Thyroid gland (tissue), 4 donors: ENCODE measurements around the gene PDCD7. TPM values are rescaled to one million over a fixed set of nuclear protein-coding genes. Genes with fewer than 3 reads are reported as not detected.
"Not testable (repeated sequence)": the region's sequence is repeated elsewhere in the genome, so short reads cannot be mapped to it uniquely, and the experiment has no call there.

Experiments
- DNase-seq, 2 donors: peaks; one replicate each; pipeline ENCODE4 v3.0.0-alpha.2; 2019
- H3K27ac ChIP-seq, 3 donors: fragments of 200-600 bp; sonication (generic); 1 replicate in 2 of 3; 2 replicates in 1 of 3; pipeline ENCODE4 v1.5.1; 2016 to 2019; ENCODE audit warnings: mild to moderate bottlenecking in 1 of 3, moderate library complexity in 1 of 3
- H3K27me3 ChIP-seq: fragments of 200-600 bp; sonication (generic); one replicate; pipeline ENCODE4 v1.5.1; 2019
- H3K36me3 ChIP-seq, 2 donors: fragments of 200-600 bp; sonication (generic); one replicate each; pipeline ENCODE4 v1.5.1; 2016 to 2019
- H3K4me1 ChIP-seq, 2 donors: fragments of 200-600 bp; sonication (generic); one replicate each; pipeline ENCODE4 v1.5.1; 2017 to 2019
- H3K4me3 ChIP-seq, 3 donors: fragments of 200-600 bp; sonication (generic); replicated peaks in 1 of 3; 1 replicate in 2 of 3; 2 replicates in 1 of 3; pipeline ENCODE4 v1.5.1; 2016; ENCODE audit warnings: mild to moderate bottlenecking in 1 of 3
- H3K9me3 ChIP-seq: fragments of 200-600 bp; sonication (generic); one replicate; pipeline ENCODE4 v1.5.1; 2017
- CTCF ChIP-seq, 6 experiments: fragments of 200-600 bp in 3 of 6; fragments of 450-650 bp in 3 of 6; sonication (generic) in 3 of 6; IDR thresholded peaks; one replicate each; pipeline ENCODE4 v1.5.1; 2016 to 2019; ENCODE audit warnings: antibody characterized with exemption in 6 of 6, mild to moderate bottlenecking in 2 of 6, inconsistent platforms in 1 of 6, moderate library complexity in 1 of 6
- POLR2A ChIP-seq, 2 donors: fragments of 450-650 bp; IDR thresholded peaks; one replicate each; pipeline ENCODE4 v1.6.1; 2017; ENCODE audit warnings: antibody characterized with exemption in 2 of 2, mild to moderate bottlenecking in 2 of 2, moderate library complexity in 1 of 2
- WGBS, 2 donors: methylation state at CpG; one replicate each; pipeline ENCODE4 v1.1.5; 2017; 5-methylcytosine and 5-hydroxymethylcytosine counted together
- intact Hi-C: fragments of 100-400 bp; cut with DNase I; formaldehyde crosslinking; loops from one replicate; pipeline ENCODE4 v1.15.1; 2023
- total RNA-seq, 4 donors: library from RNA; depleted of rRNA; stranded (reverse); fragments of >200 nt; gene quantifications; one replicate each; pipeline ENCODE4 v1.2.3, GENCODE V29; 2016

PDCD7 gene
- total RNA-seq, 4 donors from 2014 or later = 27.5 to 43.4 (median 32.9) TPM

- TF ChIP-seq CTCF (IDR thresholded peaks at IDR 0.05) = no peak
- TF ChIP-seq POLR2A (IDR thresholded peaks at IDR 0.05) = no peak
- H3K27ac ChIP-seq = no peak overlapping the region
- WGBS, 2 donors = 93 to 95% methylated on average over 3 of the region's 3 CpGs
- intact Hi-C loops = no loop called here
- H3K4me3 ChIP-seq = no peak overlapping the region
- H3K36me3 ChIP-seq = peaks cover 10 to 38% of the 10 kb centered on the region in 2 donors
- no peaks in the 10 kb centered on the region for H3K27me3 ChIP-seq
- H3K4me1 ChIP-seq = no peaks in the 10 kb centered on the region
- no peaks in the 10 kb centered on the region for H3K9me3 ChIP-seq
- DNase-seq = no peak
These were observed 14.3 kb upstream of the PDCD7 start for GRCh38 chr15:65147902-65148301.

- H3K27ac ChIP-seq = no peak overlapping the region
- no peaks in the 10 kb centered on the region for H3K4me1 ChIP-seq
- H3K27me3 ChIP-seq = no peaks in the 10 kb centered on the region
- TF ChIP-seq CTCF (IDR thresholded peaks at IDR 0.05) = no peak
- no peak for TF ChIP-seq POLR2A (IDR thresholded peaks at IDR 0.05)
- no peak overlapping the region for H3K4me3 ChIP-seq
- no peak for DNase-seq
- H3K9me3 ChIP-seq = no peaks in the 10 kb centered on the region
- intact Hi-C loops = no loop called here
- 90 to 92% methylated on average over 4 of the region's 4 CpGs for WGBS, 2 donors
- H3K36me3 ChIP-seq = peaks cover 10 to 24% of the 10 kb centered on the region in 2 donors
These were observed 12.8 kb upstream of the PDCD7 start for GRCh38 chr15:65146438-65146837.

- intact Hi-C loops, H3K27me3 ChIP-seq, H3K27ac ChIP-seq, H3K36me3 ChIP-seq, H3K4me1 ChIP-seq, H3K4me3 ChIP-seq, DNase-seq, H3K9me3 ChIP-seq: not testable (repeated sequence)
- 90 to 93% methylated on average over 6 of the region's 6 CpGs for WGBS, 2 donors
These were observed 5.0 kb upstream of the PDCD7 start for GRCh38 chr15:65138631-65139030.

- DNase-seq = not testable (repeated sequence)
These were observed 4.3 kb upstream of the PDCD7 start for GRCh38 chr15:65137893-65138292.

GRCh38 chr15:65137089-65137488 is 3.5 kb upstream of the PDCD7 start:
- H3K9me3 ChIP-seq, intact Hi-C loops, H3K27me3 ChIP-seq, DNase-seq, H3K36me3 ChIP-seq, H3K27ac ChIP-seq, H3K4me3 ChIP-seq: not testable (repeated sequence)
- WGBS, 2 donors = 92 to 95% methylated on average over 3 to 7 of the region's 7 CpGs
- H3K4me1 ChIP-seq = peaks cover 8 to 13% of the 10 kb centered on the region in 2 donors

More at GRCh38 chr15:65137893-65138292, 4.3 kb upstream of the PDCD7 start:
- WGBS, 2 donors = 95 to 99% methylated on average over 4 of the region's 4 CpGs
- H3K36me3 ChIP-seq, H3K4me3 ChIP-seq, H3K9me3 ChIP-seq, H3K27ac ChIP-seq, H3K27me3 ChIP-seq, intact Hi-C loops, H3K4me1 ChIP-seq: not testable (repeated sequence)

GRCh38 chr15:65134538-65134937 is 930 bp upstream of the PDCD7 start:
- H3K9me3 ChIP-seq = no peaks in the 10 kb centered on the region
- H3K4me1 ChIP-seq = peaks cover 16 to 22% of the 10 kb centered on the region in 2 donors
- intact Hi-C loops = no loop called here
- 92 to 97% methylated on average over 8 of the region's 8 CpGs for WGBS, 2 donors
- DNase-seq = no peak
- TF ChIP-seq POLR2A (IDR thresholded peaks at IDR 0.05) (no peak), CTCF (IDR thresholded peaks at IDR 0.05) (no peak)
- H3K27me3 ChIP-seq = no peaks in the 10 kb centered on the region
- no peak overlapping the region for H3K27ac ChIP-seq
- no peak overlapping the region for H3K4me3 ChIP-seq
- no peaks in the 10 kb centered on the region for H3K36me3 ChIP-seq
